Uterus (tissue), 2 donors: ENCODE data around the gene RPL27A.

Experiments
- POLR2A ChIP-seq, 2 donors: fragments of 450-650 bp; IDR thresholded peaks; one replicate each; pipeline ENCODE4 v1.6.1; 2016; ENCODE audit warnings: antibody characterized with exemption in 2 of 2, mild to moderate bottlenecking in 1 of 2, moderate library complexity in 1 of 2
- TF ChIP-seq, protein P1 (sequence below), 4 experiments: fragments of 200-600 bp in 2 of 4; fragments of 450-650 bp in 2 of 4; sonication (generic) in 2 of 4; IDR thresholded peaks; one replicate each; pipeline ENCODE4 v1.5.1; 2016 to 2019; ENCODE audit warnings: antibody characterized with exemption in 4 of 4, mild to moderate bottlenecking in 2 of 4, moderate library complexity in 1 of 4

DNA sequence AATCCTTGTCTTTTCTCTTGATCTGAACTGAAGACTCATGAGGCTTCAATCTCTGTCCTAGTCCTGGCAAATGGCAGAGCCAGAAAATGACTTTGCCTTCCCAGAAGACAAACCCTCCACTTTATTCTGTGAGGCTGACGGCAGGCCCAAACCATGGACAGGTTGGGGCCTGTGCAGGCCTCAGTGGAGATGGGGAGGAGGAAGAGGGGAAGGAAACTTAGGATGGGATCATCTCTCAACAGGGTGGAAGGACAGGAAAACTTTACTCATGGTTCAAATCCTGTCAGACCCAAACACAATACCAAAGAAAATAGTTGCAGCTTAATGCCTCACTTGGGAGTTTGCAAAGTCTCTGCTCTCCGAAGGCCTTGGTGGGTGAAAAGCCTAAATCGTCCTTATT, 9.8 kb downstream of the RPL27A start:
- TF ChIP-seq, protein P1, sequence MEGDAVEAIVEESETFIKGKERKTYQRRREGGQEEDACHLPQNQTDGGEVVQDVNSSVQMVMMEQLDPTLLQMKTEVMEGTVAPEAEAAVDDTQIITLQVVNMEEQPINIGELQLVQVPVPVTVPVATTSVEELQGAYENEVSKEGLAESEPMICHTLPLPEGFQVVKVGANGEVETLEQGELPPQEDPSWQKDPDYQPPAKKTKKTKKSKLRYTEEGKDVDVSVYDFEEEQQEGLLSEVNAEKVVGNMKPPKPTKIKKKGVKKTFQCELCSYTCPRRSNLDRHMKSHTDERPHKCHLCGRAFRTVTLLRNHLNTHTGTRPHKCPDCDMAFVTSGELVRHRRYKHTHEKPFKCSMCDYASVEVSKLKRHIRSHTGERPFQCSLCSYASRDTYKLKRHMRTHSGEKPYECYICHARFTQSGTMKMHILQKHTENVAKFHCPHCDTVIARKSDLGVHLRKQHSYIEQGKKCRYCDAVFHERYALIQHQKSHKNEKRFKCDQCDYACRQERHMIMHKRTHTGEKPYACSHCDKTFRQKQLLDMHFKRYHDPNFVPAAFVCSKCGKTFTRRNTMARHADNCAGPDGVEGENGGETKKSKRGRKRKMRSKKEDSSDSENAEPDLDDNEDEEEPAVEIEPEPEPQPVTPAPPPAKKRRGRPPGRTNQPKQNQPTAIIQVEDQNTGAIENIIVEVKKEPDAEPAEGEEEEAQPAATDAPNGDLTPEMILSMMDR (IDR thresholded peaks at IDR 0.05) = no peak
- TF ChIP-seq POLR2A (IDR thresholded peaks at IDR 0.05) = no peak
